GM11168 (cell line): ENCODE data around the gene MORC2.

Experiments
- in situ Hi-C: fragments of 300-500 bp; cut with MboI; formaldehyde crosslinking; loops from one replicate; pipeline ENCODE4 v1.12.0; 2022; ENCODE audit warnings: low sequenced_read_pairs; ENCODE audit not compliant: unreplicated experiment

The MORC2 gene

DNA sequence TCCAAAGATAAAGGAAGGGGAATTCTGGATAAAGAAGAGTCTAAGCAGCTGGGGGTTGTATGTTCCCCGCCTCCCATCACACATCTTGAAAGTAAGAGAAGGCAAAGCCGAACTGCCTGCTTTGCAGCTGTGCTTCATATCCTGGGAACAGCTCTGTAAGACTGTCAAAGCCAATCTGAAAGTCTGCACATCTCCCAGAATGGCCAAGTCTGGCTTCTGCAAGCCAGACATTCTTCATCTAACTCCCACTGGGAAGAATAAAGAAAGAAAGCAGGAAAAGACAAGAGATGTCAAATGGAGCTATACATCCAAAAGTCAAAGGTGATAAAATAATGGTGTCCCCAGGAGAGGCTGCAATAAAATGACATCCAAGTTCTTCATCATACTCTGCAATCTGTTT is 15.4 kb downstream of the MORC2 start:
- in situ Hi-C loops = loop anchor here (10.0 kb wide), 1 partner anchor 132 kb away; the partner anchor contains the start of gene SMTN

DNA sequence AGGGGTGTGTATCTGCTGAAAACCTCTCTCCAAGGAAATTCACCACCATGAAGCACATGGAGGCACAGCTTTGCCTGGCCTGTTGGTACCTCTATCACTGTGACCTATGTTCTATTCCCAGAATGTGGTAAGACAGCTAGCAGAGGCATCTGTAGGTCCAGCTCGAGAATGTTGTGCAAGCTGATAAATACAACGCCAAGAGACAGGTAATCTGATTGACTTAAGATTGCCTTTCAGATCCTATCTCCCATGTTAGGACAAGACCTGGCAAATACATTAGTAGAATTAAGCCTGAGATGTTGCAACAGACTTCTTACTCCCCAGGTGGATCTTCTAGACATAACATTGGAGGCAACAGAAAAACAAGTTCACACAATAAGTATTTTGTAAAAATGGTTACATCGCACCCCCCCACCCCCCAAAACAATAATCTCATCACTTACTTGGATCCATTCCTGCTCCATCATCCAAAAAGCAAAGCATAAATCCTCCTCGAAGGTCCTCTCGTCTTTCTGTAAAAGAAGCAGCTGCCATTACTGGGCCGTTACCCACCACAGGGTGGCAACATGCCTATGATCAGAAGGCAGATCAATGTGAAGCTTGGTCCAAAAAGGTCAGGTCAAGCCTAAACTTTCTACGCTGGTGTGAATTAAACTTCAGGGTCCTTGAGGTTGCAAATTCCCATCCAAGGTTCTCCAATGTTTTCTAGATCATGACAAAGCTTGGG is 18.5 kb downstream of the MORC2 start:
- in situ Hi-C loops = loop anchor here (10.0 kb wide), 1 partner anchor 135 kb away; the partner anchor contains the start of gene SMTN

DNA sequence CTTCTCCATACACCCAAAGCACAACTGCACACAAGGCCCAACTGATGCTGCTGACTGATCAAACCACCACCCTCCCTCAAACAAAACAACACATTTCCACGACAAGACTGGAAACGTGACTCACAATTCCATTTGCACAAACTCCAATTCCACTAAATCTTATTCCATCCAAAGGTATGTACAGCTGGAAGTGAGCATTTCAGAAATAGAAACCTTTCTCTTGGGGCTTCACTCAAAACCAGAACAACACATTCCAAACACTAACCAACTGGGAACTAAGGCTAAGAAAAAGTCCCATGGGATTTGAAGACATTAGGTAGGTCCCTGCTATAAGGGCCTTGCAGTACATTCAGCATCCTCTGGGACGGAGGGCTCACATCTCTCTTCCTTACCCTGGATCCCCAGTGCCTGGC is 19.6 kb downstream of the MORC2 start:
- in situ Hi-C loops = no loop called here

DNA sequence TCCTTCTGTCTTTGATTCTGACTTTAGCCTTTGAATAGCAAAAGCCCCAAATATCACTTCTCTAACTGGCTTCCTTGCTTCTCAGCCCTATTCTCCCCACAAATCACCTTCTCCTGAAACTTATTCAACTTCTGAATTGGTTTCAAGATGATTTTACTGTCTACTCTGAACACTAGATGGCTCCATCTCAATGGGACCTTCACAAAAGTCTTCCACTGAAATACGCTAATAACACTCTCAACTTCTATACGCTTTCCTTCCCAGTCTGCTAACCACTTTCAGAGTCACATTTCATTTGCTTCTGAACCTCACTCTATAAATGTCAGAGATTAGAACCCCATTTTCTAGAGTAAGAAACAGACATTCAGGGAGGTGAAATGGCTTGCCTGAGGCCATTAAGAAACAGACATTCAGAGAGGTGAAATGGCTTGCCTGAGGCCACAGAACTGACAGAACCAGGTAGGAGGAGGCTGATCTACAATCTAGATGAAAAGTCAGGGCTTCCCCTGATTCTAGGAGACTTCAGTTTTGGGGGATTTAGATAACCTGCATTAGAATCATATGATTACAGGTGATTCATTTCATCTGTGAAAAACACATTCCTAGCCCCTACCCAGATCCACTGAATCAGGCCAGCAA is 20.6 kb downstream of the MORC2 start:
- in situ Hi-C loops = no loop called here

DNA sequence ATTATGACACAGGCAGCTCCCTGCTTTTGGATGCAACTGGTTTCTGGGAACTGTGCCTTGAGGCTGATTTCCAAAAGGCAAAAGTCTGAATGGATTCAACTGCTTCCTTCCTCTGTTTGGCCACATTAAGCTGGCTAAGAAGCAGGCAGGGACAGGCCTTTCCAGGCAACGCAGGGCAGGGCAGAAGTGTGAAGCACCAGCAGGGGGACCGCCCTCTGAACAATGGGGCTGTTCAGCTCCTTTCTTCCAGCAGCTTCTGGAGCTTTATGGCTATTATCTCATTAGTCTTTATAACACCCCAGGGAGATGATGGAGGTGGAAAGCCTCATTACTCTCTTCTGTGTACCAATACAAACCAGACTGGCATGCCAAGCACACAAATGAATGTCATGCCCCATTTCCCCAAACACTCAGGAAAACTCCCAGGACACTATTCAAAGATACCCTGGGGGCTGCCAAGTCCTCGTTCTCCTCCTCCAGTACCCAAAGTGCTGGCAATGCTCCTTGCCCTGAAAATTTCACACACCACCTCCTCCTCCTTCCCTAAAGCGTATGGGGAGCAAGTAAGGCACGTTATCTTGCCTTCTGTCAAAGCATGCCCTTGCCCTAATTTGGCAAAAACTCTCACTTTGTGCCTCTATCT is 21.3 kb downstream of the MORC2 start:
- in situ Hi-C loops = no loop called here

DNA sequence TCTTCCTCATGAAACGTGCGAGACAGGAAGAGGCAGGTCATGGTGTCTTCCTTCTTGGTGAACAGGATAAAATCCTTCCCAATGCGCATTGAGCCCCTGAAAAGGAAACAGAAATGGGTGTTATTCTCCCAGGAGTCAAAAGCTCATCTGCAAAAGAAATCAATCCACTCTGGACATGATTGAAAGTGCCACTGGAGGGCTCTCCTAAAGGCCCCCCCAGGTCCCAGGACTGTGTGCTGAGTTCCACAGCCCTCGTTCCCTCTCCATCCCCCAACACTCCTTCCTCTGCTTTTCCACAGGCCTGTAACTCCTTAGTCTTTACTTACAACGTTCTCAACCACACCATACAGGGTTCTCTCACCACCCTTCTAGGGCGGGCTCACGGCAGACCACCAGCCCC is 22.2 kb downstream of the MORC2 start:
- in situ Hi-C loops = no loop called here

DNA sequence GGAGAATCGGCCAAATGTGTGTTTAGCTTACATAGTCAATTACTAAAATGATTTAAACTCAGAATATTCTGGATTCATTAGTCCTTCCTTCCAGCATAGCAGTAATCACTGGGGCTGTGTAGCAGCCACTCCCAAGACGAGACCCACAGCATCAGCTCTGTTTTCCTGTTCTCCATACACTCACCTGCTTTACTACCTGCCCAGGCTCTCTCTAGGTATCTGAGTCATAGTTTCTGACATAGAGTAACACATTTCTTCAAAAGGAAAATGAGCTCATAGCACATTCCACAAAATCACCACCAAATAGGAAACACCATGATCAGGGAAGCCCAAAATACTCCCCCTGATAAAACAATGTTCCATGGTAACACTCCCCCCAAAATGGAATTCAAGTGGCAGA is 22.9 kb downstream of the MORC2 start:
- in situ Hi-C loops = no loop called here

DNA sequence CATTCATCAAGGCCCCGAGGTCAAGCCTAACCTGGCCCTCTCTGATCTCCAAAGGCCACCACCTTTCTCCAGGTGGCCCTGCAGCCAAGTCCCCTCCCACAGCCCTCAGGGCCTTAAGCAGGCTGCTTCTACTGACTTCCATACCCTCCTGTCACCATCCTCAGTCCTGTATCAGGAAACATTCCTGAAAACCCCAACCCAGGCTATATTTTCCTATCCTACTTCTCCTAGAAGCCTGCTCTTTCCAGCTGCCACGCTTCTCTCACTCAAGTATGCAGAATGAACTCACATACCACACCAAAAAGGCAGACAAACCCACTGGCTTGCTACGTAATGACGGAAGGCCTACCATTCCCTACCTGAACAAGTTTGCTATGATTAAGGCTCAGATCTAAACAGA is 23.6 kb downstream of the MORC2 start:
- in situ Hi-C loops = no loop called here

DNA sequence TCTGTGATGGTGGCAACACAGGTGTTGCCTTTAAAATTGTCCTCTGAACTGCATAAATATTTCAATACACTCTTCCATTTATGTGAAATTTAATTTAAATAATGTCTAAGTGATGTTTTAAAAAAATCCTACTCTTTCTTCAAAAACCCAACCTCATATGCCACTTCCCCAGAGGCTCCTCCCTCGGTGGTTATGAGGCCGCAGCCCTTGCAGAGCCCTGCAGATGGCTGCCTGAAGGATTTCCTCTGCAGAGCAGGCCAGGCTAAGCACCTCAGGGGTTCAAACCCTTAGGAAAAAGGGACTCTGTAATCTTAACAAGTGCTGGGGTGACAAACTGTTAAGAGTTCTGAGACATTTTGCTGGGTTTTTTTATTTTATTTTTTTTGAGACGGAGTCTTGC is 25.2 kb downstream of the MORC2 start:
- in situ Hi-C loops = no loop called here

DNA sequence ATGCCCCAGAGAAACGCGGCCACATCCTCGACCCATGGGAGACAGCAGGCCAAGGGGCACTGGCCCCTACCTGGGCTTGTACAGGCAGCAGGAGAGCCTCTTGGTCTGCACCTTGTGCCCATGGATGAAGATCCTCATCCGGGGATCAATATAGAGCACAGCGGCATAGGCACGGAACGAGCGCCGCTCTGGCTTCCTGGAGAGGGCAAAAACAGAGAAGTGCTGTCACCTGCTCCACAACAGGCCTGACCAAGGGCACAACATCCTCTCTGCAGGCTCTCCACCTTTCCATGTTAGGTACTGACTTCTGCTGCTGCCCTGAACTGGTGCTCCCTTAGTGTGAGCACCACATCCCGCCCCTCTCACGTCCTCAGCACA is 27.2 kb downstream of the MORC2 start:
- in situ Hi-C loops = no loop called here

DNA sequence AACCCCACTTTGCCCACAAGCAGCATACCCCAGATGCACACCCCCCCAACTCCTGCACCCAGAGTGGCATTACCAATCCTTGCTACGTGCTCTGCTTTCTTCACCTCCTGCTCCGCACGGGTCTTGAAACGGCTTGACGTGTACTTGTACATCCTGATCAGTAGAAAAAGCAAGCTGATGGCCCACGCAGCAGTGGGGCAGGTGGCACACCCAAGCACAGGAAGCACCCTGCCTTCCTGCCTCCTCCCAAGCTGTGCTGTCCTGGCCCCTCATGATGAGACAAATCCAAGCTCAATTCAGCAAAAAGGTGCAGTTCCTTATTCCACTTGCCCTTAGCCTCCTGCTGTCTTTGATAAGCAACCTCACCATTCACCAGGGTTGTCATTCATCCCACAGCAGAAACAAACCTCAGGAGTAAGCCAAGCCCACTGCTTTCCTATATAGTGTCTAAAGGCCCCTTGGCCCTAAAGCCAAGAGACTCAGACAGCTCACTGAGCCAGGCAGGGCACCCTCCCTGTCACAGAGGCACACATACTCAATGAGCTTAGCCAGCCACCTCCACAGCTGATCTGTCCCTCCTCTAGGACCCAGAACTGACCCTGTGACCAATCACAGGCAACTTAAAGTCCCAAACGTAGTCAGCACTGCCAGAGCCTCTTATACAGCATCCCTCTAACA is 27.8 kb downstream of the MORC2 start:
- in situ Hi-C loops = no loop called here

DNA sequence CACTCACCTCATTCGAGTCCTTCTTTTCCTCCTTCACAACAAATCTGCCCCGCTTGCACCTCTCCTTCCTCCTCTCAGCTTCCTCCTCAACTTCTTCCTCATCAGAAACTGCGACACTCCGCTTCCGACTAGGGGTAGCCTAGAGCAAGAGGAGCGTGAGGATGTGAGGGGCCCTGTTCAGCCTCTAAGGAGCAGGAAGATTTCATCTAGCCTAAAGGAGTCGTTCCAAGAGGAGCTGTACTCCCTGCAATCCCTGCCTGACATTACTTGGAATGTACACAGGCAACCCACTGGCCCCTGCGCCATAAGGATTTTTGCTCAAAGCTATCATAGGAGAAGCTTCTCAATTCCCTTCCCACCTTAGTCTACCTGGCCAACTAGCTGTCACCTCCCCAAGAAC is 34.5 kb downstream of the MORC2 start:
- in situ Hi-C loops = loop anchor here (10.0 kb wide), 1 partner anchor 161 kb away; no protein-coding TSS in a partner anchor

DNA sequence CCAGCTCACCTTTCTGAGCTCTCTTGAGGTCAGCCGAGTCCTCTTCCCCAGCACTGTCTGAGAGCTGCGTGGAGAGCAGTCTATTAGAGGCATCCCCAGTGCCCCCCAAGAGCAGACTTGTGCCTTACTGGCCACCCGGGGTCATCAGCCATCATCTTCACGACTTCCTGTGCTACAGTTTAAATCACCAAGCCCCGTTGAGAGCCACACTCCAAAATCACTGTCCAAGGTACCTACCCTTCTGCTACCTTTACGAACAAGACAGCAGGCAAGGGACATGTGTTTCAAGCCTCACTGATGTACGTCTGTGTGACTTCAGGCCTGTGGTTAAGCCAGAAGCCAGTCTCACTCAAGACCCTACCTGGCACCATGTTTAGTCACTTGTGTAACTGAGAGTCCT is 35.1 kb downstream of the MORC2 start:
- in situ Hi-C loops = loop anchor here (10.0 kb wide), 1 partner anchor 161 kb away; no protein-coding TSS in a partner anchor

DNA sequence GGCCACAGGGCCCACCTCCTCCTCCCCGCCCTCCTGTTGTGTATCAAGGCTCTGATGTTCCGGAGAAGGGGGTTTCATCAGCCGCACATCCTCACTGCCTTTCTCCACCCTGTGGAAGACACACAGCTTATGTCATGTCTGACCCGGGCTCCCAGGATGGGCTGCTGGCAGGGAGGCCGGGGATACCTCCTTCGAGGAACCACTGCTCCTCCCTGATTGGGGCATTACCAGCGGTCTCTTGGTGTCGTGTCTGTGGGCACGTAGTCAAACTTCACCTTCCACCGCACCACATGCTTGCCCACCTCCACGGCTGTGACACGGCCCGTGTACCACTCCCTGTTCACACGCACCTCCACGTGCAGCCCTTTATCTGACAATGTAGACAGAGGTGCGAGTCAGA is 35.9 kb downstream of the MORC2 start:
- in situ Hi-C loops = loop anchor here (10.0 kb wide), 1 partner anchor 162 kb away; no protein-coding TSS in a partner anchor

DNA sequence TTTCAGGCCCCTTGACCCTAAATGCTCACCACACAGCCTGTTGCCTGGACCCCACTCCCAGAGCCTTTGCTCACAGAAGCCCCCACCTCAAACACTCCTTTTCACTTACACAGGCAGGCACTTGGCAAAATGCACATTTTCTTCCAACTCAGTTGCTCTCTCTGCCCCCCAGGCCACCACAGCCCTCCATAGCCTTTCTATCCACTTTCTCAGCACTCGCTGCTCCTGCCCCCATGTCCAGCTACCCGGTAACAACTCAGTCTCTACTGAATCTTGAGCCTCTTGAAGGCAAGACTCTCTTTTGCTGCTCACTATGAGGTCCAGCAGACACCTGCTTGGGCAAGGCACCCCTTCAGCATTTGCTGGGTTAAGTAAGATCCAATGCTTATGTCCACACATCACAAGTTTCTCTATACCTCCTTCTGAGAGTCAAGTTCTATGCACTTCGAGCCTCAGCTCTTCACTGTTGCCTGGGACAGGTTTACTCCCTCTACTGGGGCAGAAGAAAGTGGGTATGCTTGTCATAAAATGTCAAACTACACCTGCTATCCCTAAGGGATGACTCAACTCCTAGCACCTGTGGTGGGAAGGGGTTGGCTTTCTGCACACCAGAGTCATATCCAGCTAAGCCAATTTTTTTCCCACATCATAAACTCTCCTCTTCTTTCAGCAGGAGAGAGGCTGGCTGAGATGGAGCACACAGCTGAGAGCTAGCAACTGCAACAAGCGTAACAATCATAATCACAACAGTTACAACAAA is 36.9 kb downstream of the MORC2 start:
- in situ Hi-C loops = loop anchor here (10.0 kb wide), 1 partner anchor 163 kb away; no protein-coding TSS in a partner anchor

DNA sequence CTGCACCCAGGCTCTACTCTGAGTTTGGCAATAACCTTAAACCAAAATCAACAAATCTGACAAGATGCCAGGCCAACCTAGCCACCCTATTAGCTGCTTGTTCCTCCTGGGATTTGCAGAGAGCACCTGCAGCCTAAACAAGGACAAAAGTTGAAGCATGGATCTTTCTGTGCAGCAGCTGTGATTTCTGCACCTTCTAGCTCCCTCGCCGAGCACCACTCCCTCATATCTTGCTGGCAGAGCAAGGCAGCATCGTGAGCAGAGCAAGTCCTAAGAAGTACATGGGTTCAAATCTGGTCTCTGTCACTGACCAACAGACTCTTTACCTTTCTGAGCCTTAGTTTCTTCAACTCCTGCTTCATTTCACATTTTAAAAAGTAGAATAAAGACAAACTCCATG is 38.3 kb downstream of the MORC2 start:
- in situ Hi-C loops = loop anchor here (10.0 kb wide), 1 partner anchor 165 kb away; no protein-coding TSS in a partner anchor

DNA sequence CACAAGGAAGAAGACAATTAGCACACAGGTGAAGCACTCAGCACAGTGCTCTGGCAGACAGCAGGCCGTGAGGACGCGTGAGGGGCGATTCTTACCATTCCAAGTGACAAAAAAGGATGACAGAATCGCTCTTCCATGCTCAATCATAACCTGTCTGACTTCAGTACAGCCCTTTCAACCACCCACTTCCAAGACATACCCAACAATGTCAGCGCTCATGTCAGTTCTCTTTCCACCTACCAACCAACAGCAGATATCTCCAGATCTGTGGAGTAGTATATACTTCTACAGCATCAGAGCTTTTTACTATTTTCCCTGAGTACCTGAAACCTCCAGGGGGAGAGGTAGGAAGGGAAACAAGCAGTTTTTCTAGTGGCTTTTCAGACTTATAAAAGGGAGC is 40.2 kb downstream of the MORC2 start:
- in situ Hi-C loops = no loop called here

DNA sequence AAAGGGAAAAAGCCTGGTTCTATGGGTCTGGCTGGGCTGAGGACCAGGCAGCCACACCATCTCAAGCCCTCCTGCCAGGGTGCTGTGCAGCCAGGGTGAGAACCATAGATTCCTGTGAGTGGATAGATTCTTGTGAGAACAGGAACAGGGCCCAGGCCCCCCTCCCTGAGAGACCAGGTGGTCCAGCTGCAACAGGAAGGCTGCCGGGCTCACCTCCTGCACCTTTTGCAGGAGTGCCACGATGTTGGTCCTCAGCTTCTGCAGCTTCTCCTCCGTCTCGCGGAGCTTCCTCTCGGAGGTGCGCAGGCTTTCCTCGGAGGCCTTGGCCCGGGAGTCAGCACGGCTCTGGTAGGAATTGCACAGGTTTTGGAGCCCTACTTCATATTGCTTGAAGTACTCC is 40.8 kb downstream of the MORC2 start:
- in situ Hi-C loops = no loop called here

DNA sequence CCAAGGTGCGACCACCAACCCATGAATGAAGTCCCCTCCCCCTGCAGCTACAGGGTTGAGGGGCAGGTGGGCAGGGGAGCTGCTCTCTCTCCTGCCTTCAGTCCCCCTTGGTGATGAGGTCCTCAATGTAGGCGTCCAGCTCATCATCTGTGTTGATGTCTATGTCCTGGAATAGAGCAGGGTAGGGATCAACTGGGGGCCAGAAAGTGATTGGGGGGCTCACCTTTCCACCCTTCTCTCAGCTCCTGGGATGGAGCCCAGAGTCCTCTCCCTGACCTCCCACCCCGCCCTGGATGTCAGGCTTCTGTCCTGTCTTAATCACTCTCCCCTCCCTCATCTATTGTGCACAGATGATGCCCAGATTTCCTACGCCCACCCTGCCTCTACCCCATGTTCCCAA is 41.9 kb downstream of the MORC2 start:
- in situ Hi-C loops = no loop called here

DNA sequence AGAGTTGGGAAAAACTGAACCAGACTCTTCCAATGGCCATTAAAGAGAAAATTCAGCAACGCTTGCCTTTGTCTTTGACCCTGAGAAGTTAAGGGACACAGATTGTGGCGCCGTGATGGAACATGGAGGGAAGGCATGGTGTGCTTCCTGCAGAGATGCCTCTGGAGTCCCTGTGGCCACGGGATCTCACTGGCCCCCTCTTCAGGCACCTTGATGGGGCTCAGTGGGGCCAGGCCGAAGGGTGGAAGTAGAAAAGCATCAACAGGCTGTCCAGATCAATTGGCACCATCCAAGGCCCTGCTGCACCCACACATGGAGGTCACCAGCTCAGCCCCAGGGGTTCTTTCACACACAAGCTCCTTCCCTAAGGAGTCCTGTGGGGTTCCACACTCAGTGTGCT is 42.9 kb downstream of the MORC2 start:
- in situ Hi-C loops = no loop called here
